Mammary microvascular endothelial cell (primary cell): ENCODE measurements around the gene ZMAT2. TPM values are rescaled to one million over a fixed set of nuclear protein-coding genes. Genes with fewer than 3 reads are reported as not detected.

Experiments
- total RNA-seq: library from RNA; depleted of rRNA; stranded (reverse); fragments of >200 nt; gene quantifications from 2 replicates; pipeline ENCODE4 v1.2.3, GENCODE V29; 2015

ZMAT2 gene
- 34.9 and 45.4 TPM in 2 replicates for total RNA-seq

GRCh38 chr5:140700177-140701144 is at the start of gene ZMAT2:
Gene ZMAT2, plus strand, starts transcription at chr5:140700447. Its CDS starts 14 bp downstream, at chr5:140700461.

GRCh38 chr5:140664359-140665119 is 35.7 kb upstream of the ZMAT2 start, which contains the start of gene WDR55:
Gene WDR55, plus strand, starts transcription at chr5:140664904. Its CDS starts 9 bp downstream, at chr5:140664913.

GRCh38 chr5:140673187-140673976 is 26.9 kb upstream of the ZMAT2 start, which contains the start of gene DND1:
Gene DND1, minus strand, starts transcription at chr5:140673576. Its CDS starts 34 bp downstream, at chr5:140673542.

GRCh38 chr5:140690941-140691924 is 9.0 kb upstream of the ZMAT2 start, which contains the start of the genes HARS1 and HARS2:
Gene HARS1, minus strand, starts transcription at chr5:140691370. Its CDS starts 66 bp downstream, at chr5:140691304.
Gene HARS2, plus strand, starts transcription at chr5:140691455. Its CDS starts 194 bp downstream, at chr5:140691649.

Other genes with a start within 250 kb of the ZMAT2 start
- 3.8 and 4.8 TPM in 2 replicates for gene EIF4EBP3, start 152.8 kb upstream of the ZMAT2 start, total RNA-seq
- gene SRA1, start 143.0 kb upstream of the ZMAT2 start, total RNA-seq = 32.2 and 34.6 TPM in 2 replicates
- gene APBB3, start 135.8 kb upstream of the ZMAT2 start, total RNA-seq = 4.1 and 4.9 TPM in 2 replicates
- 57.6 and 60.5 TPM in 2 replicates for gene SLC35A4, start 135.6 kb upstream of the ZMAT2 start, total RNA-seq
- gene CD14, start 67.3 kb upstream of the ZMAT2 start, total RNA-seq = 0.20 and 0.60 TPM in 2 replicates
- gene TMCO6, start 61.0 kb upstream of the ZMAT2 start, total RNA-seq = 30.0 and 36.1 TPM in 2 replicates
- 58.5 and 60.6 TPM in 2 replicates for gene NDUFA2, start 52.8 kb upstream of the ZMAT2 start, total RNA-seq
- gene IK, start 52.6 kb upstream of the ZMAT2 start, total RNA-seq = 64.9 and 80.8 TPM in 2 replicates
- gene WDR55, start 35.5 kb upstream of the ZMAT2 start, total RNA-seq = 20.2 and 20.4 TPM in 2 replicates
- gene DND1, start 26.9 kb upstream of the ZMAT2 start, total RNA-seq = 0.10 and 0.80 TPM in 2 replicates
- gene HARS1, start 9.1 kb upstream of the ZMAT2 start, total RNA-seq = 78.0 and 83.4 TPM in 2 replicates
- gene HARS2, start 9.0 kb upstream of the ZMAT2 start, total RNA-seq = 21.4 and 28.1 TPM in 2 replicates
- gene PCDHA1, start 85.7 kb downstream of the ZMAT2 start, total RNA-seq = not detected in 2 replicates
- 0.10 TPM in 1 of 2 replicates, not detected in the other for gene PCDHA2, start 94.4 kb downstream of the ZMAT2 start, total RNA-seq
- 0.20 TPM in 1 of 2 replicates, not detected in the other for gene PCDHA3, start 100.6 kb downstream of the ZMAT2 start, total RNA-seq
- gene PCDHA4, start 106.6 kb downstream of the ZMAT2 start, total RNA-seq = 0.05 TPM in 1 of 2 replicates, not detected in the other
- not detected in 2 replicates for gene PCDHA5, start 121.2 kb downstream of the ZMAT2 start, total RNA-seq
- gene PCDHA6, start 127.5 kb downstream of the ZMAT2 start, total RNA-seq = 0.27 TPM in 1 of 2 replicates, not detected in the other
- 0.20 TPM in 1 of 2 replicates, not detected in the other for gene PCDHA7, start 133.8 kb downstream of the ZMAT2 start, total RNA-seq
- not detected in 2 replicates for gene PCDHA8, start 140.7 kb downstream of the ZMAT2 start, total RNA-seq
- 0.13 TPM in 1 of 2 replicates, not detected in the other for gene PCDHA9, start 147.9 kb downstream of the ZMAT2 start, total RNA-seq
- 0.13 TPM in 1 of 2 replicates, not detected in the other for gene PCDHA10, start 155.4 kb downstream of the ZMAT2 start, total RNA-seq
- under 0.01 and 0.05 TPM in 2 replicates for gene PCDHA11, start 168.5 kb downstream of the ZMAT2 start, total RNA-seq
- gene PCDHA12, start 174.9 kb downstream of the ZMAT2 start, total RNA-seq = not detected in 2 replicates
- gene PCDHA13, start 181.7 kb downstream of the ZMAT2 start, total RNA-seq = not detected in 2 replicates
- gene PCDHAC1, start 225.9 kb downstream of the ZMAT2 start, total RNA-seq = not detected in 2 replicates